ENCODE measurements around the gene TLR9. TPM values are rescaled to one million over a fixed set of nuclear protein-coding genes. Genes with fewer than 3 reads are reported as not detected.

TLR9 gene
- total and polyA plus RNA-seq, 12 donors: 0.06 to 0.46 (median 0.28) TPM; not detected in 3

GRCh38 chr3:52221141-52221562 is 4.3 kb downstream of the TLR9 start:
- ATAC-seq (no peak), DNase-seq (peak in 1 of 2 donors; percentile 3)
- peak overlapping the region in 1 of 10 donors; percentile 21 for H3K27ac ChIP-seq
- intact Hi-C loops (cut with DNase I): loop anchor here in 7 of 10 donors (2.0 to 5.0 kb wide), 3 partner anchors 116 to 121 kb away; no protein-coding TSS in a partner anchor
- peaks cover 16 to 70% (median 56%) of the 10 kb centered on the region in 9 donors for H3K4me1 ChIP-seq
- peaks cover 0 to 2% (median 0%) of the 10 kb centered on the region in 9 donors for H3K36me3 ChIP-seq
- TF ChIP-seq, protein P1, sequence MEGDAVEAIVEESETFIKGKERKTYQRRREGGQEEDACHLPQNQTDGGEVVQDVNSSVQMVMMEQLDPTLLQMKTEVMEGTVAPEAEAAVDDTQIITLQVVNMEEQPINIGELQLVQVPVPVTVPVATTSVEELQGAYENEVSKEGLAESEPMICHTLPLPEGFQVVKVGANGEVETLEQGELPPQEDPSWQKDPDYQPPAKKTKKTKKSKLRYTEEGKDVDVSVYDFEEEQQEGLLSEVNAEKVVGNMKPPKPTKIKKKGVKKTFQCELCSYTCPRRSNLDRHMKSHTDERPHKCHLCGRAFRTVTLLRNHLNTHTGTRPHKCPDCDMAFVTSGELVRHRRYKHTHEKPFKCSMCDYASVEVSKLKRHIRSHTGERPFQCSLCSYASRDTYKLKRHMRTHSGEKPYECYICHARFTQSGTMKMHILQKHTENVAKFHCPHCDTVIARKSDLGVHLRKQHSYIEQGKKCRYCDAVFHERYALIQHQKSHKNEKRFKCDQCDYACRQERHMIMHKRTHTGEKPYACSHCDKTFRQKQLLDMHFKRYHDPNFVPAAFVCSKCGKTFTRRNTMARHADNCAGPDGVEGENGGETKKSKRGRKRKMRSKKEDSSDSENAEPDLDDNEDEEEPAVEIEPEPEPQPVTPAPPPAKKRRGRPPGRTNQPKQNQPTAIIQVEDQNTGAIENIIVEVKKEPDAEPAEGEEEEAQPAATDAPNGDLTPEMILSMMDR (IDR thresholded peaks at IDR 0.05): no peak
- no peaks in the 10 kb centered on the region for H3K9me3 ChIP-seq
- no peak overlapping the region for H3K4me3 ChIP-seq
- no peaks in the 10 kb centered on the region for H3K27me3 ChIP-seq
- 96 to 97% methylated on average over 27 of the region's 27 CpGs for WGBS, 2 donors

DNA sequence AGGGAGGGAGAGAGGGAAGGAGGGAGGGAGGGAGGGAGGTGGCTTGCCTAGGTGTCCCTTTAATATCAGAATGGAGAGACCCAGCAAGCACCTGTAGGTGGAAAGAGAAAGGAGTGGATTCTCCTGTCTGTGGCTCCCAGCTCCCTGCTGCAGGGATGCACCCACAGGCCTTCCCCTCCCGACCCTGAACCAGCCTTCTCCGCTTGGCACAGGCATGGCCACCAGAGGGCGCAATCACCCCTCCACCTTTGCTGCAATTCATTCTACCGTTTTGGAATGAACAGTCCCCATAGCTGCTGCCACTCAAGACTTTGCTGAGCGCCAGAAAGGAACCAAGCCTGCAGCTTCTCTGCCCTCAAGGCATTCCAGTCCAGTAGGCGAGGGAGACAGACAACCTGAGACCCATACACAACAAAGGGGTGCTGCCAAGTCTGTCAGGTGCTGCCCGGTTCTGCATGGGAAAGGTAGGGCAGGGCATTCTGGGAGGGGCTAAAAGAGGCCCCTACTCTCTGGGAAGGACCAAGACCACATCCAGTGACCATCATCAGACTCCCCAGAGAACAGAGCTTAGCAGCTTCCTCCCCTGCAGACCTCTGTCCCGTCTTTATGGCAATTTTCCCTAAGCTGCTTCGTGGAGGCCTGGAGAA is 4.9 kb downstream of the TLR9 start:
- DNase-seq (peak; percentile 87 to 88), ATAC-seq (peak; percentile 50 to 65 (median 56))
- peak overlapping the region in 3 of 10 donors; percentile 13 to 24 (median 21) for H3K27ac ChIP-seq
- intact Hi-C loops (cut with DNase I): loop anchor here in 8 of 10 donors (1.0 to 5.0 kb wide), 4 partner anchors 117 to 122 kb away; no protein-coding TSS in a partner anchor
- peaks cover 17 to 68% (median 62%) of the 10 kb centered on the region in 9 donors for H3K4me1 ChIP-seq
- no peaks in the 10 kb centered on the region for H3K9me3 ChIP-seq
- 32% methylated on average over 9 of the region's 9 CpGs for WGBS, 2 donors
- peaks cover 0 to 9% (median 0%) of the 10 kb centered on the region in 9 donors for H3K36me3 ChIP-seq
- TF ChIP-seq, protein P1 (IDR thresholded peaks at IDR 0.05): peak; percentile 87 to 94 (median 92)
- no peaks in the 10 kb centered on the region for H3K27me3 ChIP-seq
- no peak overlapping the region for H3K4me3 ChIP-seq

- H3K9me3 ChIP-seq: no peaks in the 10 kb centered on the region
- peaks cover 0 to 23% (median 8%) of the 10 kb centered on the region in 9 donors for H3K36me3 ChIP-seq
- peak overlapping the region; percentile 72 to 92 (median 82) for H3K27ac ChIP-seq
- TF ChIP-seq, protein P1 (IDR thresholded peaks at IDR 0.05): peak in 4 of 9 donors; percentile 10 to 30 (median 24)
- peak overlapping the region in 4 of 10 donors; percentile 30 to 38 (median 34) for H3K4me3 ChIP-seq
- intact Hi-C loops (cut with DNase I): loop anchor here in 4 of 10 donors (5.0 to 10.0 kb wide), 4 partner anchors 37 to 214 kb away; partner anchors contain the start of gene POC1A (in 2 of the 4)
- WGBS, 2 donors: 54 to 61% methylated on average over 6 of the region's 6 CpGs
- ATAC-seq: peak; percentile 15 to 52 (median 42)
- peak in 1 of 2 donors; percentile 54 for DNase-seq
- H3K27me3 ChIP-seq: no peaks in the 10 kb centered on the region
- H3K4me1 ChIP-seq: peaks cover 17 to 71% (median 66%) of the 10 kb centered on the region in 9 donors
Measured at GRCh38 chr3:52218937-52219650, 6.4 kb downstream of the TLR9 start.

GRCh38 chr3:52218454-52218853 is 7.0 kb downstream of the TLR9 start:
- Histone ChIP-seq H3K4me1 (peaks cover 17 to 71% (median 66%) of the 10 kb centered on the region in 9 donors), H3K4me3 (peak overlapping the region in 7 of 10 donors; percentile 2 to 38 (median 30)), H3K27ac (peak overlapping the region; percentile 72 to 92 (median 82)), H3K9me3 (no peaks in the 10 kb centered on the region), H3K27me3 (no peaks in the 10 kb centered on the region), H3K36me3 (peaks cover 0 to 29% (median 13%) of the 10 kb centered on the region in 9 donors)
- DNase-seq (no peak), ATAC-seq (peak in 3 of 8 donors; percentile 2 to 4 (median 2))
- intact Hi-C loops (cut with DNase I): loop anchor here in 4 of 10 donors (5.0 to 10.0 kb wide), 4 partner anchors 36 to 214 kb away; partner anchors contain the start of gene POC1A (in 2 of the 4)
- TF ChIP-seq, protein P1 (IDR thresholded peaks at IDR 0.05): no peak
- WGBS, 2 donors: 58 to 62% methylated on average over 12 of the region's 12 CpGs
